Stimulated activated CD8-positive, alpha-beta memory T cell treated with anti-CD3 and anti-CD28 coated beads, Interleukin-7, amount 100 ng/mL, for 24 hours (primary cell): ENCODE results near the gene C16orf89.

ENCODE experiments used
- DNase-seq: peaks from one replicate; pipeline ENCODE4 v3.0.0-alpha.2; 2020; ENCODE audit warnings: low read depth

Gene C16orf89

GRCh38 chr16:5028950-5029475 is 36.7 kb downstream of the C16orf89 start:
- DNase-seq = no peak

- no peak for DNase-seq
These were observed 38.1 kb downstream of the C16orf89 start for GRCh38 chr16:5027575-5028235.

- no peak for DNase-seq
These were observed 38.7 kb downstream of the C16orf89 start for GRCh38 chr16:5027086-5027485.

GRCh38 chr16:5026664-5027063 is 39.1 kb downstream of the C16orf89 start:
- no peak for DNase-seq

- no peak for DNase-seq
These were observed 40.6 kb downstream of the C16orf89 start for GRCh38 chr16:5025171-5025632.

GRCh38 chr16:5024632-5025031 is 41.1 kb downstream of the C16orf89 start:
- DNase-seq = no peak

- no peak for DNase-seq
These were observed 43.2 kb downstream of the C16orf89 start for GRCh38 chr16:5022521-5022920.

GRCh38 chr16:5020551-5020950 is 45.2 kb downstream of the C16orf89 start:
- no peak for DNase-seq

- DNase-seq = no peak
These were observed 46.0 kb downstream of the C16orf89 start for GRCh38 chr16:5019775-5020174.

GRCh38 chr16:5018793-5019192 is 47.0 kb downstream of the C16orf89 start:
- no peak for DNase-seq

- DNase-seq = no peak
These were observed 48.1 kb downstream of the C16orf89 start for GRCh38 chr16:5017678-5017969.

- no peak for DNase-seq
These were observed 48.6 kb downstream of the C16orf89 start for GRCh38 chr16:5016967-5017677.

GRCh38 chr16:5015887-5016286 is 49.9 kb downstream of the C16orf89 start:
- DNase-seq = no peak

GRCh38 chr16:5015351-5015750 is 50.4 kb downstream of the C16orf89 start:
- no peak for DNase-seq

GRCh38 chr16:5012887-5013286 is 52.9 kb downstream of the C16orf89 start:
- no peak for DNase-seq

GRCh38 chr16:5011637-5012036 is 54.1 kb downstream of the C16orf89 start:
- DNase-seq = no peak

- no peak for DNase-seq
These were observed 55.0 kb downstream of the C16orf89 start for GRCh38 chr16:5010576-5011329.

- no peak for DNase-seq
These were observed 57.4 kb downstream of the C16orf89 start for GRCh38 chr16:5008311-5008731.

- DNase-seq = no peak
These were observed 58.5 kb downstream of the C16orf89 start for GRCh38 chr16:5007256-5007655.

GRCh38 chr16:5006348-5007193 is 59.2 kb downstream of the C16orf89 start:
- no peak for DNase-seq

- DNase-seq = no peak
These were observed 59.8 kb downstream of the C16orf89 start for GRCh38 chr16:5005916-5006315.

- DNase-seq = no peak
These were observed 61.4 kb downstream of the C16orf89 start for GRCh38 chr16:5004311-5004710.
